ENCODE results near the gene LRRC74A.

The LRRC74A gene

GRCh38 chr14:76918256-76918781, 92.1 kb downstream of the LRRC74A start:
- no peak for DNase-seq (ENCODE audit: extremely low read depth, low read depth)
- H3K4me3 ChIP-seq (replicated peaks; ENCODE audit: low read depth, low read length): no peak overlapping the region
- TF ChIP-seq CTCF (IDR thresholded peaks at IDR 0.05; ENCODE audit: low read depth, low read length, missing control alignments): no peak

GRCh38 chr14:76918782-76919394, 92.7 kb downstream of the LRRC74A start:
- no peak for TF ChIP-seq CTCF (IDR thresholded peaks at IDR 0.05; ENCODE audit: low read depth, low read length, missing control alignments)
- DNase-seq (ENCODE audit: extremely low read depth, low read depth): peak; percentile 93
- 0 out of 2 replicates have a peak overlapping the region, but pooled peaks have one; percentile 1 for H3K4me3 ChIP-seq (replicated peaks; ENCODE audit: low read depth, low read length)
